WTC11 (cell line): Measurements from ENCODE around the gene ASS1. TPM values are rescaled to one million over a fixed set of nuclear protein-coding genes. Genes with fewer than 3 reads are reported as not detected.

Source experiments
- ATAC-seq: fragments of 200-7000 bp; cut with Tn5 transposase; 2 replicates; pipeline ENCODE4 v1.10.0; 2021; ENCODE audit warnings: mild to moderate bottlenecking, moderate library complexity
- CTCF ChIA-PET: fragments of 300-600 bp; sonication (Branson Sonifier 250); formaldehyde crosslinking; loops from one replicate; lab custom pipeline; 2021; ENCODE audit warnings: antibody characterized with exemption; lab: Charles Lee
- POLR2A ChIA-PET: fragments of 350-600 bp; sonication (Branson Sonifier 250); formaldehyde crosslinking; loops from one replicate; lab custom pipeline; 2021; ENCODE audit warnings: antibody characterized with exemption; lab: Charles Lee
- DNase-seq: peaks from one replicate; pipeline ENCODE4 v3.0.0; 2021; ENCODE audit warnings: low spot score
- H3K27ac Mint-ChIP-seq: 2 replicates; pipeline ENCODE4 v1.8.0; 2021; ENCODE audit warnings: mixed read lengths
- H3K27me3 Mint-ChIP-seq: 2 replicates; pipeline ENCODE4 v1.8.0; 2021; ENCODE audit warnings: low read depth, mild to moderate bottlenecking, moderate library complexity, mixed read lengths
- H3K36me3 Mint-ChIP-seq: 2 replicates; pipeline ENCODE4 v1.8.0; 2021; ENCODE audit warnings: mixed read lengths
- H3K4me1 Mint-ChIP-seq: 2 replicates; pipeline ENCODE4 v1.8.0; 2022; ENCODE audit warnings: mixed read lengths
- H3K4me3 Mint-ChIP-seq: 2 replicates; pipeline ENCODE4 v1.8.0; 2021; ENCODE audit warnings: mild to moderate bottlenecking, moderate library complexity, mixed read lengths
- H3K9me3 Mint-ChIP-seq: 2 replicates; pipeline ENCODE4 v1.8.0; 2021; ENCODE audit warnings: mixed read lengths
- ELF4 ChIP-seq: sonication (generic); formaldehyde crosslinking; IDR thresholded peaks from 2 replicates; pipeline ENCODE4 v1.8.1; 2022; ENCODE audit warnings: low read depth, mild to moderate bottlenecking, moderate library complexity, missing genetic modification reagents
- ESRRA ChIP-seq: sonication (generic); formaldehyde crosslinking; IDR thresholded peaks from 2 replicates; pipeline ENCODE4 v1.8.1; 2022; ENCODE audit warnings: mild to moderate bottlenecking, missing genetic modification reagents, borderline replicate concordance
- MXD4 ChIP-seq: fragments of 250-450 bp; sonication (Bioruptor Pico); IDR thresholded peaks from 2 replicates; pipeline ENCODE4 v1.8.0; 2021; ENCODE audit warnings: mild to moderate bottlenecking, moderate library complexity, borderline replicate concordance
- MYBL2 ChIP-seq: sonication (generic); formaldehyde crosslinking; IDR thresholded peaks from 2 replicates; pipeline ENCODE4 v1.8.1; 2023; ENCODE audit warnings: mild to moderate bottlenecking, moderate library complexity, missing genetic modification reagents
- PRRX2 ChIP-seq: fragments of 250-450 bp; sonication (Bioruptor Pico); IDR thresholded peaks from 2 replicates; pipeline ENCODE4 v1.8.0; 2021; ENCODE audit warnings: mild to moderate bottlenecking
- SMAD3 ChIP-seq: sonication (generic); formaldehyde crosslinking; IDR thresholded peaks from 2 replicates; pipeline ENCODE4 v1.8.0; 2022; ENCODE audit warnings: missing genetic modification reagents, mild to moderate bottlenecking, borderline replicate concordance
- SMAD4 ChIP-seq: sonication (generic); formaldehyde crosslinking; IDR thresholded peaks from 2 replicates; pipeline ENCODE4 v1.8.0; 2022; ENCODE audit warnings: mild to moderate bottlenecking, missing genetic modification reagents
- SOX15 ChIP-seq: fragments of 250-450 bp; sonication (Bioruptor Pico); IDR thresholded peaks from 2 replicates; pipeline ENCODE4 v1.9.0; 2021; ENCODE audit warnings: mild to moderate bottlenecking
- TCF7 ChIP-seq: sonication (generic); formaldehyde crosslinking; IDR thresholded peaks from 2 replicates; pipeline ENCODE4 v1.8.0; 2022; ENCODE audit warnings: mild to moderate bottlenecking, low read depth, missing genetic modification reagents, moderate library complexity
- TP53 ChIP-seq: sonication (generic); formaldehyde crosslinking; IDR thresholded peaks from 2 replicates; pipeline ENCODE4 v1.8.1; 2023; ENCODE audit warnings: mild to moderate bottlenecking, missing genetic modification reagents
- ZNF263 ChIP-seq: sonication (generic); formaldehyde crosslinking; IDR thresholded peaks from 2 replicates; pipeline ENCODE4 v1.8.1; 2022; ENCODE audit warnings: low read depth, mild to moderate bottlenecking, moderate library complexity, missing genetic modification reagents
- ZNF396 ChIP-seq: fragments of 250-450 bp; sonication (Bioruptor Pico); IDR thresholded peaks from 2 replicates; pipeline ENCODE4 v1.8.0; 2021; ENCODE audit warnings: mild to moderate bottlenecking, moderate library complexity, borderline replicate concordance
- ZNF423 ChIP-seq: fragments of 250-450 bp; sonication (Bioruptor Pico); IDR thresholded peaks from 2 replicates; pipeline ENCODE4 v2.1.2; 2022; ENCODE audit warnings: mild to moderate bottlenecking, moderate library complexity
- total RNA-seq: library from RNA; stranded (reverse); gene quantifications from 3 replicates; pipeline ENCODE4 v1.2.3, GENCODE V29; 2021
- TF ChIP-seq, protein P1 (sequence below): fragments of 250-450 bp; sonication (Bioruptor Pico); IDR thresholded peaks from 2 replicates; pipeline ENCODE4 v1.9.0; 2021; ENCODE audit warnings: moderate library complexity, mild to moderate bottlenecking, inconsistent platforms, borderline replicate concordance
- TF ChIP-seq, protein P2 (sequence below): sonication (generic); formaldehyde crosslinking; IDR thresholded peaks from 2 replicates; pipeline ENCODE4 v1.8.1; 2023; ENCODE audit warnings: mild to moderate bottlenecking, moderate library complexity, missing genetic modification reagents
- TF ChIP-seq, protein P3 (sequence below): sonication (generic); formaldehyde crosslinking; IDR thresholded peaks from 2 replicates; pipeline ENCODE4 v1.8.1; 2023; ENCODE audit warnings: mild to moderate bottlenecking, missing genetic modification reagents
- TF ChIP-seq, protein P4 (sequence below): sonication (generic); formaldehyde crosslinking; IDR thresholded peaks from 2 replicates; pipeline ENCODE4 v1.8.0; 2022; ENCODE audit warnings: mild to moderate bottlenecking, missing genetic modification reagents
- TF ChIP-seq, protein P5 (sequence below): sonication (generic); formaldehyde crosslinking; IDR thresholded peaks from 2 replicates; pipeline ENCODE4 v1.8.0; 2022; ENCODE audit warnings: missing genetic modification reagents

Gene ASS1
- total RNA-seq, 1 experiment from 2014 or later, result 95.7 TPM

DNA sequence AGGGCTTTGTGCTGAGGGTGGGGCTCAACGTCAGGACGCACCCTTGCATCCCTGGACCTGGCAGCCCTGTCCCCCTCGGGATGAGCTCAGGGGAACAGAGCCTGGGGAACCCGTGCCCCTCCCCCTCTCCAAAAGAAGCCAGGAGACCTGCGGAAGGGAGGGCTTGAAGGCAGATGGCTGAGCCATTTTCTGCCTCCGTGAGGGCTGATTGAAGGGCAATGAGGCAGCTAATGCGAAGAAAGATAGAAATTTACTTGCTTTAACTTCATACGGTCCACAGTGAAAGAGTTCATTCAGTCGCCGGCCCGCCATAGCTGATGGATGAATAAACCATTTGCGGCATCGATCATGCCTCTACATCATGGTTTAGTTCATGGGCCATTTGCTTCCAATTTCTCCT is 28.8 kb downstream of the ASS1 start:
- ChIA-PET CTCF (interaction anchor here (0.8 to 3.2 kb wide), 6 partner anchors 11 to 219 kb away, joined by 3 to 12 read pairs (median 8); partner anchors contain the start of gene EXOSC2), POLR2A (no interaction called here)
- no peak for TF ChIP-seq ZNF263 (CRISPR knock-in tag)
- TF ChIP-seq, protein P1, sequence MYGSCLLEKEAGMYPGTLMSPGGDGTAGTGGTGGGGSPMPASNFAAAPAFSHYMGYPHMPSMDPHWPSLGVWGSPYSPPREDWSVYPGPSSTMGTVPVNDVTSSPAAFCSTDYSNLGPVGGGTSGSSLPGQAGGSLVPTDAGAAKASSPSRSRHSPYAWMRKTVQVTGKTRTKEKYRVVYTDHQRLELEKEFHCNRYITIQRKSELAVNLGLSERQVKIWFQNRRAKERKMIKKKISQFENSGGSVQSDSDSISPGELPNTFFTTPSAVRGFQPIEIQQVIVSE (CRISPR knock-in tag), result no peak
- TF ChIP-seq TCF7 (CRISPR knock-in tag), result no peak
- TF ChIP-seq, protein P2, sequence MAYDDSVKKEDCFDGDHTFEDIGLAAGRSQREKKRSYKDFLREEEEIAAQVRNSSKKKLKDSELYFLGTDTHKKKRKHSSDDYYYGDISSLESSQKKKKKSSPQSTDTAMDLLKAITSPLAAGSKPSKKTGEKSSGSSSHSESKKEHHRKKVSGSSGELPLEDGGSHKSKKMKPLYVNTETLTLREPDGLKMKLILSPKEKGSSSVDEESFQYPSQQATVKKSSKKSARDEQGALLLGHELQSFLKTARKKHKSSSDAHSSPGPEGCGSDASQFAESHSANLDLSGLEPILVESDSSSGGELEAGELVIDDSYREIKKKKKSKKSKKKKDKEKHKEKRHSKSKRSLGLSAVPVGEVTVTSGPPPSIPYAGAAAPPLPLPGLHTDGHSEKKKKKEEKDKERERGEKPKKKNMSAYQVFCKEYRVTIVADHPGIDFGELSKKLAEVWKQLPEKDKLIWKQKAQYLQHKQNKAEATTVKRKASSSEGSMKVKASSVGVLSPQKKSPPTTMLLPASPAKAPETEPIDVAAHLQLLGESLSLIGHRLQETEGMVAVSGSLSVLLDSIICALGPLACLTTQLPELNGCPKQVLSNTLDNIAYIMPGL, result no peak
- no peak for TF ChIP-seq SMAD3 (CRISPR knock-in tag)
- TF ChIP-seq SMAD4 (CRISPR knock-in tag), result no peak
- TF ChIP-seq ESRRA, result no peak
- no peak for TF ChIP-seq SOX15 (CRISPR knock-in tag)
- no peak for TF ChIP-seq MXD4 (CRISPR knock-in tag)
- no peak; the same call in 1 of the 2 replicates for ATAC-seq
- no peaks in the 10 kb centered on the region for H3K27me3 Mint-ChIP-seq
- H3K27ac Mint-ChIP-seq, result no peak overlapping the region
- no peaks in the 10 kb centered on the region for H3K9me3 Mint-ChIP-seq
- H3K36me3 Mint-ChIP-seq, result no peaks in the 10 kb centered on the region
- no peak overlapping the region for H3K4me3 Mint-ChIP-seq
- no peak for DNase-seq
- H3K4me1 Mint-ChIP-seq, result peaks cover 14% of the 10 kb centered on the region

DNA sequence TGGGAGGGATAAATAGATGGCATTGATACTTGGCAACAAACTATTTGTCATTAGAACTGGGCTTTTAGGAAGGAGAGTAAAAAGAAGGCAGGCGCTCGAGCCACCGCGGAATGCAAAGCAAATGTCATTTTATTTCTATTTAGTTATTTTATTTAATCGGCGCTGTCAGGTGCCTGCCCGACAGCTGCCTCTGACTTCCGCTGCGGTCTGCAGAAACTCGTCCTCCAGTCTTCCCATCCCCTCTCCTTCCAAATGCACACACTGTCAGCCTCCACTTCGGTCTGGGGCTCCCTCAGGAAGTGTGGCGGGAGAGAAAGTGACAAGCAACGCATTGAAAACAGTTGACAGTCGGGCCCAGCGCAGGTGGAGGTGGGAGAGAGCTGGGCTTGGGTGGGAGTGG is 29.3 kb downstream of the ASS1 start:
- H3K4me1 Mint-ChIP-seq, result peaks cover 14% of the 10 kb centered on the region
- DNase-seq, result no peak
- TF ChIP-seq, protein P3, sequence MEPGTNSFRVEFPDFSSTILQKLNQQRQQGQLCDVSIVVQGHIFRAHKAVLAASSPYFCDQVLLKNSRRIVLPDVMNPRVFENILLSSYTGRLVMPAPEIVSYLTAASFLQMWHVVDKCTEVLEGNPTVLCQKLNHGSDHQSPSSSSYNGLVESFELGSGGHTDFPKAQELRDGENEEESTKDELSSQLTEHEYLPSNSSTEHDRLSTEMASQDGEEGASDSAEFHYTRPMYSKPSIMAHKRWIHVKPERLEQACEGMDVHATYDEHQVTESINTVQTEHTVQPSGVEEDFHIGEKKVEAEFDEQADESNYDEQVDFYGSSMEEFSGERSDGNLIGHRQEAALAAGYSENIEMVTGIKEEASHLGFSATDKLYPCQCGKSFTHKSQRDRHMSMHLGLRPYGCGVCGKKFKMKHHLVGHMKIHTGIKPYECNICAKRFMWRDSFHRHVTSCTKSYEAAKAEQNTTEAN, result no peak
- TF ChIP-seq PRRX2 (CRISPR knock-in tag) (no peak), ELF4 (no peak), ZNF423 (CRISPR knock-in tag) (no peak)
- TF ChIP-seq, protein P4, sequence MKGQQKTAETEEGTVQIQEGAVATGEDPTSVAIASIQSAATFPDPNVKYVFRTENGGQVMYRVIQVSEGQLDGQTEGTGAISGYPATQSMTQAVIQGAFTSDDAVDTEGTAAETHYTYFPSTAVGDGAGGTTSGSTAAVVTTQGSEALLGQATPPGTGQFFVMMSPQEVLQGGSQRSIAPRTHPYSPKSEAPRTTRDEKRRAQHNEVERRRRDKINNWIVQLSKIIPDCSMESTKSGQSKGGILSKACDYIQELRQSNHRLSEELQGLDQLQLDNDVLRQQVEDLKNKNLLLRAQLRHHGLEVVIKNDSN, result no peak
- TF ChIP-seq, all 79 proteins: peak for 0
- CTCF ChIA-PET, result interaction anchor here (0.8 to 3.2 kb wide), 5 partner anchors 13 to 219 kb away, joined by 3 to 12 read pairs (median 9); partner anchors contain the start of gene EXOSC2
- Mint-ChIP-seq H3K4me3 (no peak overlapping the region), H3K27ac (no peak overlapping the region), H3K36me3 (no peaks in the 10 kb centered on the region), H3K9me3 (no peaks in the 10 kb centered on the region), H3K27me3 (no peaks in the 10 kb centered on the region)
- no peak for ATAC-seq
- POLR2A ChIA-PET, result no interaction called here

DNA sequence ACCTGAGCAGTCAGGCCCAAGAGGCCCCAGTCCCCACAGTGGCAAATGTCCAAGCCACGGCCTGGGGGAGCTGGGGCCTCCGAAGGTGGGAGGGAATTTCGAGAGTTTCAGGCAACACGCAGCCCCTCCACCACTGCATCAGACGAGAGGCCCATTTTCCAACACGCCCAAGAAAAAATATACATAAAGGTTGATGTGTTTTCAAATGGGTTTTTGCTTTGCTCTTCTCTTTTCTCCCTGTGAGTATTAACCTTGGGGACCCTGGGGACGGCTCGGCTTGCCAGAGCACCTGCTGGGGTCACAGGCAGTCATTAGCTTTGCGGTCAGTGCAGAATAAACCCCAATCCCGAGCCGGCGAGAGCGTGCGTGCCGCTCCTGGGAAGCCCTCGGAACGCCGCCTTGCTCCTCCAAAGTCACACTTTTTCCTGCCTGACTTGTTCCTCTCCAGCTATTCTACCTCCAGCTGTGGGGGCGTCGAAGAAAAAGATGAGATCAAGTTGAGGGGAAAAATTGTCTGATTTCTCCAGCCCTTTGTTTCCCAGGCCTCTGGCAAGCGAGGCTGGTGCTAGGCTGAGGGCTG is 31.5 kb downstream of the ASS1 start:
- Mint-ChIP-seq H3K27me3 (no peaks in the 10 kb centered on the region), H3K27ac (no peak overlapping the region; the same call in 1 of the 2 replicates)
- no peak for ATAC-seq
- CTCF ChIA-PET, result no interaction called here
- TF ChIP-seq MYBL2 (CRISPR knock-in tag), result no peak
- TF ChIP-seq TP53 (CRISPR knock-in tag), result no peak
- no peak for TF ChIP-seq ZNF396 (CRISPR knock-in tag)
- TF ChIP-seq, protein P5, sequence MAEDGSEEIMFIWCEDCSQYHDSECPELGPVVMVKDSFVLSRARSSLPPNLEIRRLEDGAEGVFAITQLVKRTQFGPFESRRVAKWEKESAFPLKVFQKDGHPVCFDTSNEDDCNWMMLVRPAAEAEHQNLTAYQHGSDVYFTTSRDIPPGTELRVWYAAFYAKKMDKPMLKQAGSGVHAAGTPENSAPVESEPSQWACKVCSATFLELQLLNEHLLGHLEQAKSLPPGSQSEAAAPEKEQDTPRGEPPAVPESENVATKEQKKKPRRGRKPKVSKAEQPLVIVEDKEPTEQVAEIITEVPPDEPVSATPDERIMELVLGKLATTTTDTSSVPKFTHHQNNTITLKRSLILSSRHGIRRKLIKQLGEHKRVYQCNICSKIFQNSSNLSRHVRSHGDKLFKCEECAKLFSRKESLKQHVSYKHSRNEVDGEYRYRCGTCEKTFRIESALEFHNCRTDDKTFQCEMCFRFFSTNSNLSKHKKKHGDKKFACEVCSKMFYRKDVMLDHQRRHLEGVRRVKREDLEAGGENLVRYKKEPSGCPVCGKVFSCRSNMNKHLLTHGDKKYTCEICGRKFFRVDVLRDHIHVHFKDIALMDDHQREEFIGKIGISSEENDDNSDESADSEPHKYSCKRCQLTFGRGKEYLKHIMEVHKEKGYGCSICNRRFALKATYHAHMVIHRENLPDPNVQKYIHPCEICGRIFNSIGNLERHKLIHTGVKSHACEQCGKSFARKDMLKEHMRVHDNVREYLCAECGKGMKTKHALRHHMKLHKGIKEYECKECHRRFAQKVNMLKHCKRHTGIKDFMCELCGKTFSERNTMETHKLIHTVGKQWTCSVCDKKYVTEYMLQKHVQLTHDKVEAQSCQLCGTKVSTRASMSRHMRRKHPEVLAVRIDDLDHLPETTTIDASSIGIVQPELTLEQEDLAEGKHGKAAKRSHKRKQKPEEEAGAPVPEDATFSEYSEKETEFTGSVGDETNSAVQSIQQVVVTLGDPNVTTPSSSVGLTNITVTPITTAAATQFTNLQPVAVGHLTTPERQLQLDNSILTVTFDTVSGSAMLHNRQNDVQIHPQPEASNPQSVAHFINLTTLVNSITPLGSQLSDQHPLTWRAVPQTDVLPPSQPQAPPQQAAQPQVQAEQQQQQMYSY (CRISPR knock-in tag), result no peak
- TF ChIP-seq, all 79 proteins: peak for 0
- peaks cover 14% of the 10 kb centered on the region for H3K4me1 Mint-ChIP-seq
- no peaks in the 10 kb centered on the region for H3K9me3 Mint-ChIP-seq
- DNase-seq, result no peak
- POLR2A ChIA-PET, result no interaction called here
- H3K4me3 Mint-ChIP-seq, result no peak overlapping the region
- no peaks in the 10 kb centered on the region for H3K36me3 Mint-ChIP-seq
